Activated naive CD4-positive, alpha-beta T cell treated with anti-CD3 and anti-CD28 coated beads for 36 hours (primary cell): ENCODE data around the gene MCM5. TPM values are rescaled to one million over a fixed set of nuclear protein-coding genes. Genes with fewer than 3 reads are reported as not detected.
"Not testable (repeated sequence)": the region's sequence is repeated elsewhere in the genome, so short reads cannot be mapped to it uniquely, and the experiment has no call there.

ENCODE experiments used
- CTCF ChIA-PET: fragments of 350-600 bp; sonication (Branson Sonifier 250); formaldehyde crosslinking; loops from one replicate; lab custom pipeline; 2021; ENCODE audit warnings: antibody characterized with exemption; lab: Charles Lee
- DNase-seq: peaks from one replicate; pipeline ENCODE4 v3.0.0-alpha.2; 2020
- H3K27ac Mint-ChIP-seq: one replicate; pipeline ENCODE4 v1.8.0; 2021; ENCODE audit warnings: mild to moderate bottlenecking, mixed read lengths
- H3K27me3 Mint-ChIP-seq: one replicate; pipeline ENCODE4 v1.8.0; 2021; ENCODE audit warnings: low read depth, mixed read lengths
- H3K36me3 Mint-ChIP-seq: one replicate; pipeline ENCODE4 v1.8.0; 2021; ENCODE audit warnings: low read depth, mixed read lengths
- H3K4me1 Mint-ChIP-seq: one replicate; pipeline ENCODE4 v1.8.0; 2021; ENCODE audit warnings: low read depth, mixed read lengths
- H3K4me3 Mint-ChIP-seq: one replicate; pipeline ENCODE4 v1.8.0; 2021; ENCODE audit warnings: mild to moderate bottlenecking, moderate library complexity, mixed read lengths
- H3K9me3 Mint-ChIP-seq: one replicate; pipeline ENCODE4 v1.8.0; 2021; ENCODE audit warnings: mixed read lengths
- intact Hi-C: fragments of 100-400 bp; cut with micrococcal nuclease; formaldehyde crosslinking; loops from one replicate; pipeline ENCODE4 v1.15.1; 2023
- total RNA-seq, 2 experiments: library from RNA; stranded (reverse); gene quantifications; one replicate each; pipeline ENCODE4 v1.2.3, GENCODE V29; 2021

The MCM5 gene
- total RNA-seq, 2 experiments from 2014 or later: 293 to 301 TPM

DNA sequence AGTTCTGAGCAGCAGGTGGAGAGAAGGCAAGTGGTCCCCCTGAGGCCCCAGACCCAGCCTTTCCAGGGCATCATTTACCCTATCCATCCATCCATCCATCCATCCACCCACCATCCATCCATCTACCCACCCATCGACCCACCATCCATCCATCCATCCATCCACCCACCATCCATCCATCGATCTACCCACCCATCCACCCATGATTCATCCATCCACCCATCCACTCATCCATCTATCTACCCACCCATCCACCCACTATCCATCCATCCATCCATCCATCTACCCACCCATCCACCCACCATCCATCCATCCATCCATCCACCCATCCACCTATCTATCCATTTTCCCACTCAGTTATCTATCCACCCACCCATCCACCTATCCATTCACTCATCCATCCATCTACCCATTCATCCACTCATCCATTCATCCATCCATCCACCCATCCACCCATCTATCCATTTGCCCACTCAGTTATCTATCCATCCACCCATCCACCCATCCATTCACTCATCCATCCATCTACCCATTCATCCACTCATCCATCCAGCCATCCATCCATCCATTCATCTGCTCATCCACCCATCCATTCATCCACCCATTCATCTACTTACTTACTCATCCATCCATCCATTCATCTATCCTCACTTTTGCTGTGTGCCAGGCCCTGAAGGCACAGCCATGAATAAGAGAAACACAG is 63.4 kb downstream of the MCM5 start:
- no peaks in the 10 kb centered on the region for H3K9me3 Mint-ChIP-seq
- intact Hi-C loops: no loop called here
- no peak for DNase-seq
- peaks cover 5% of the 10 kb centered on the region for H3K36me3 Mint-ChIP-seq
- no peak overlapping the region for H3K4me3 Mint-ChIP-seq
- CTCF ChIA-PET: no interaction called here
- H3K27me3 Mint-ChIP-seq: no peaks in the 10 kb centered on the region
- H3K27ac Mint-ChIP-seq: no peak overlapping the region
- H3K4me1 Mint-ChIP-seq: no peaks in the 10 kb centered on the region

GRCh38 chr22:35464399-35464798 is 64.5 kb downstream of the MCM5 start:
- Mint-ChIP-seq H3K9me3 (no peaks in the 10 kb centered on the region), H3K4me3 (no peak overlapping the region), H3K36me3 (peaks cover 5% of the 10 kb centered on the region), H3K27ac (no peak overlapping the region), H3K27me3 (no peaks in the 10 kb centered on the region), H3K4me1 (no peaks in the 10 kb centered on the region)
- intact Hi-C loops: no loop called here
- CTCF ChIA-PET: no interaction called here
- no peak for DNase-seq

DNA sequence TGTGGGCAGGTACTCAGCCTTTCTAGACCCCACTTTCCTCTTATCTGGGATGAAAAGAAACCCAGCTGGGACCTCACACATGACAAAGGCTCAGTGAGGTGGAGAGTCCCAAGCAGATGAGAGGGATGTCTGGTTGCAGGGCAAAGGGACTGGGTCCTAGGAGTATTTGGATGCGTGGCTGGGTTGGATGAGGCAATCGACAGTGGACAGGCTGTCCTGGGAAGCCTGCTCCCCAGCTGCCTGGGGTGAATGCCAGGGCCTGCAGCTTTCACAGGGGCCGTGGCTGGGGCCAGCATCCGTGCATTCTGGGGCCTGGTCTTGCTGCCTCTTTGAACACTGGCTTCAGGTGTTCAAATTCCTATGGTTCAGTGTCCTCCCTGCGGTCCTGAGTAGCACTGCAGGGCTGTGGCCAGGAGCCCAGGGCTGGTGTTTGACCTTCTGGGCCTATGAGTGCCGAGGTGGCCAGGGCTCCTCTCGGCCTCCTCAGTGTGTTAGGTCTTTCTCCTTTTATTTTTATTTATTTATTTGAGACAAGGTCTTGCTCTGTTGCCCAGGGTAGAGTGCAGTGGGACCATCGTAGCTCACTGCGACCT is 65.3 kb downstream of the MCM5 start:
- Mint-ChIP-seq H3K4me1 (no peaks in the 10 kb centered on the region), H3K27ac (no peak overlapping the region), H3K27me3 (no peaks in the 10 kb centered on the region), H3K36me3 (peaks cover 5% of the 10 kb centered on the region), H3K9me3 (no peaks in the 10 kb centered on the region), H3K4me3 (no peak overlapping the region)
- intact Hi-C loops: no loop called here
- DNase-seq: no peak
- CTCF ChIA-PET: no interaction called here

- Mint-ChIP-seq H3K9me3 (peaks cover 11% of the 10 kb centered on the region), H3K4me1 (no peaks in the 10 kb centered on the region), H3K27me3 (no peaks in the 10 kb centered on the region), H3K27ac (no peak overlapping the region), H3K4me3 (no peak overlapping the region), H3K36me3 (peaks cover 15% of the 10 kb centered on the region)
- intact Hi-C loops: no loop called here
- CTCF ChIA-PET: interaction anchor here (0.7 kb wide), 1 partner anchor 117 kb away, joined by 6 read pairs; no protein-coding TSS in a partner anchor
- no peak for DNase-seq
Observed at GRCh38 chr22:35467681-35468434, 67.9 kb downstream of the MCM5 start.

DNA sequence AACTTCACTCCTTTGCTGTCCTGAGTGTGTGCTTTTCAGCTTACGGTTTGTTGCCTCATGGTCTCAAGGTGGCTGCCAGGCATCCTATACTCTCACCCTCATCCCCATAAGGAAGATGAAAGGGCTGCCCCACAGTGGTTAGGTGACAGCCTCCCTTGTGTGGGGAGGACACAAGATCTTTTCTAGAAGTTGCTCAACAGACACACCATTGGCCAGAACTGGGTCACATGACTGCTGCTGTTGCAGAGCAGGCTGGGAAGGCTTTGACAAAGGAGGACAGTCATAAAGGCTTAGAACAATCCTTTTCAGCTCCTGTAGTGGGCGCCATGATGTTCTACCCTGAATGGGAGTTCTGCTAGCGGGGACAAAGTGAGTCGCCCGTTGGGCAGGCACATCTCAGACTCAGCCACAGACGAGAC is 71.0 kb downstream of the MCM5 start:
- intact Hi-C loops: no loop called here
- CTCF ChIA-PET: interaction anchor here (0.6 to 0.7 kb wide), 2 partner anchors 41 to 707 kb away, joined by 3 to 4 read pairs; no protein-coding TSS in a partner anchor
- no peak for DNase-seq
- H3K4me3 Mint-ChIP-seq: no peak overlapping the region
- H3K27ac Mint-ChIP-seq: no peak overlapping the region
- peaks cover 11% of the 10 kb centered on the region for H3K9me3 Mint-ChIP-seq
- no peaks in the 10 kb centered on the region for H3K4me1 Mint-ChIP-seq
- peaks cover 10% of the 10 kb centered on the region for H3K36me3 Mint-ChIP-seq
- H3K27me3 Mint-ChIP-seq: no peaks in the 10 kb centered on the region

DNA sequence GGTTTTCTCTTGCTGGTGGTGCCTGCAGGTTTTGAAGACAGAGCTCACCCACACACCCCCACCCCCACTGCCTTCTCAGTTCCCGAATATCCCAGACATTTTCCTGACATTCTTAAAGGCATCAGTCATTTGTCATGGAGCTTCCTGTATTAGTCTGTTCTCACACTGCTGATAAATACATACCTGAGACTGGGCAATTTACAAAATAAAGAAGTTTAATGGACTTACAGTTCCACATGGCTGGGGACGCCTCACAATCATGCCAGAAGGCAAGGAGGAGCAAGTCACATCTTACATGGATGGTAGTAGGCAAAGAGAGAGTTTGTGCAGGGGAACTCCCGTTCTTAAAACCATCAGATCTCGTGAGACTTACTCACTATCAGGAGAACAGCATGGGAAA is 71.6 kb downstream of the MCM5 start:
- not testable (repeated sequence) for H3K27me3 Mint-ChIP-seq

GRCh38 chr22:35472488-35472887 is 72.5 kb downstream of the MCM5 start:
- H3K36me3 Mint-ChIP-seq: peaks cover 10% of the 10 kb centered on the region
- H3K9me3 Mint-ChIP-seq: peaks cover 11% of the 10 kb centered on the region
- intact Hi-C loops: no loop called here
- no peak overlapping the region for H3K4me3 Mint-ChIP-seq
- CTCF ChIA-PET: interaction anchor here (0.9 kb wide), 1 partner anchor 42 kb away, joined by 3 read pairs; no protein-coding TSS in a partner anchor
- DNase-seq: no peak
- H3K27me3 Mint-ChIP-seq: peaks cover 7% of the 10 kb centered on the region
- H3K27ac Mint-ChIP-seq: no peak overlapping the region
- no peaks in the 10 kb centered on the region for H3K4me1 Mint-ChIP-seq

More for the DNA sequence above, 71.6 kb downstream of the MCM5 start:
- H3K27ac Mint-ChIP-seq, H3K4me3 Mint-ChIP-seq, H3K4me1 Mint-ChIP-seq, intact Hi-C loops, DNase-seq: not testable (repeated sequence)
- CTCF ChIA-PET: interaction anchor here (0.6 to 0.8 kb wide), 2 partner anchors 121 to 955 kb away, joined by 3 read pairs; no protein-coding TSS in a partner anchor
- H3K36me3 Mint-ChIP-seq: peaks cover 10% of the 10 kb centered on the region
- H3K9me3 Mint-ChIP-seq: peaks cover 11% of the 10 kb centered on the region

- Mint-ChIP-seq H3K36me3 (peaks cover 10% of the 10 kb centered on the region), H3K27me3 (peaks cover 16% of the 10 kb centered on the region), H3K4me1 (no peaks in the 10 kb centered on the region), H3K27ac (no peak overlapping the region), H3K4me3 (no peak overlapping the region), H3K9me3 (peaks cover 11% of the 10 kb centered on the region)
- CTCF ChIA-PET: no interaction called here
- DNase-seq: no peak
- intact Hi-C loops: no loop called here
Observed at GRCh38 chr22:35473971-35474370, 74.0 kb downstream of the MCM5 start.

Other genes with a start within 250 kb of the MCM5 start
- gene HMGXB4, start 142.6 kb upstream of the MCM5 start, total RNA-seq: 10 to 100 TPM; 36.6 to 38.2 TPM
- gene TOM1, start 100.2 kb upstream of the MCM5 start, total RNA-seq: 10 to 100 TPM; 25.8 to 26.3 TPM
- under 1 TPM; 0.15 to 0.21 TPM for gene HMOX1, start 19.0 kb upstream of the MCM5 start, total RNA-seq
- gene RASD2, start 140.7 kb downstream of the MCM5 start, total RNA-seq: not detected
- not detected for gene MB, start 217.2 kb downstream of the MCM5 start, total RNA-seq
- 10 to 100 TPM; 33.6 to 33.8 TPM for gene APOL6, start 248.3 kb downstream of the MCM5 start, total RNA-seq